Cardiac septum (tissue), 1 donor: ENCODE results near the gene CYBC1. TPM values are rescaled to one million over a fixed set of nuclear protein-coding genes. Genes with fewer than 3 reads are reported as not detected.

ENCODE experiments used
- DNase-seq: peaks from one replicate; pipeline ENCODE4 v3.0.0-alpha.2; 2020; ENCODE audit warnings: low spot score
- intact Hi-C: fragments of 100-400 bp; cut with DNase I; formaldehyde crosslinking; loops from one replicate; pipeline ENCODE4 v1.14.0; 2022
- total RNA-seq: library from RNA; stranded (reverse); fragmentation: NEBNext Ultra II Directional; extraction: Animal tissue kit (Norgen Biotek cat#: 25700); gene quantifications from one replicate; pipeline ENCODE4 v1.2.1, GENCODE V29; 2021
- donor health status: DM: no; HTN: no; CAD: no.

CYBC1 gene
- total RNA-seq, 1 donor from 2014 or later, result 37.4 TPM

- intact Hi-C loops, result no loop called here
- DNase-seq, result no peak
These were observed 12.0 kb downstream of the CYBC1 start for GRCh38 chr17:82438401-82439193.

- no peak for DNase-seq
- intact Hi-C loops, result no loop called here
These were observed 13.3 kb downstream of the CYBC1 start for GRCh38 chr17:82437325-82437668.

- no peak for DNase-seq
- intact Hi-C loops, result no loop called here
These were observed 13.8 kb downstream of the CYBC1 start for GRCh38 chr17:82436601-82437324.

GRCh38 chr17:82435601-82436583 lies 14.7 kb downstream of the CYBC1 start:
- no peak for DNase-seq
- intact Hi-C loops, result no loop called here

GRCh38 chr17:82435103-82435502 lies 15.4 kb downstream of the CYBC1 start:
- DNase-seq, result no peak
- intact Hi-C loops, result no loop called here

GRCh38 chr17:82434216-82434565 lies 16.4 kb downstream of the CYBC1 start:
- intact Hi-C loops, result no loop called here
- no peak for DNase-seq

- no peak for DNase-seq
- intact Hi-C loops, result no loop called here
These were observed 16.9 kb downstream of the CYBC1 start for GRCh38 chr17:82433560-82434215.

- DNase-seq, result no peak
- intact Hi-C loops, result no loop called here
These were observed 18.5 kb downstream of the CYBC1 start for GRCh38 chr17:82432017-82432416.

- intact Hi-C loops, result no loop called here
These were observed 20.7 kb downstream of the CYBC1 start for GRCh38 chr17:82429824-82430223.

GRCh38 chr17:82428546-82428945 lies 22.0 kb downstream of the CYBC1 start:
- DNase-seq, result no peak
- intact Hi-C loops, result no loop called here

More at GRCh38 chr17:82429824-82430223, 20.7 kb downstream of the CYBC1 start:
- no peak for DNase-seq

GRCh38 chr17:82424863-82425159 lies 25.7 kb downstream of the CYBC1 start:
- DNase-seq, result no peak
- intact Hi-C loops, result no loop called here

- no peak for DNase-seq
These were observed 26.3 kb downstream of the CYBC1 start for GRCh38 chr17:82424001-82424862.

GRCh38 chr17:82419540-82419939 lies 31.0 kb downstream of the CYBC1 start:
- intact Hi-C loops, result no loop called here
- no peak for DNase-seq

More at GRCh38 chr17:82424001-82424862, 26.3 kb downstream of the CYBC1 start:
- intact Hi-C loops, result no loop called here

GRCh38 chr17:82418001-82418986 lies 32.3 kb downstream of the CYBC1 start, which contains the start of the genes HEXD and OGFOD3:
Gene HEXD, plus strand, starts transcription at chr17:82418347. Its CDS starts 1,453 bp downstream, at chr17:82419800.
Gene OGFOD3, minus strand, starts transcription at chr17:82418586. Its CDS starts 101 bp downstream, at chr17:82418485.
- peak; percentile 90 for DNase-seq
- intact Hi-C loops, result no loop called here

- DNase-seq, result no peak
- intact Hi-C loops, result no loop called here
These were observed 33.8 kb downstream of the CYBC1 start for GRCh38 chr17:82416771-82417170.

- intact Hi-C loops, result no loop called here
- no peak for DNase-seq
These were observed 34.3 kb downstream of the CYBC1 start for GRCh38 chr17:82416264-82416663.

- intact Hi-C loops, result no loop called here
- DNase-seq, result no peak
These were observed 34.8 kb downstream of the CYBC1 start for GRCh38 chr17:82415786-82416185.
